Kidney (tissue), 14 donors: ENCODE results near the gene RCOR2. TPM values are rescaled to one million over a fixed set of nuclear protein-coding genes. Genes with fewer than 3 reads are reported as not detected.

Experiments
- DNase-seq, 5 donors: peaks; one replicate each; pipeline ENCODE4 v3.0.0-alpha.2; 2013 to 2020
- FAIRE-seq: peaks from 2 replicates; lab custom pipeline; 2012; peaks lifted over from hg19 to GRCh38; lab: Jason Lieb, UNC
- H3K27ac ChIP-seq, 2 donors: one replicate each; pipeline ENCODE4 v1.7.0; 2013; ENCODE audit warnings: low read depth in 2 of 2, low read length in 2 of 2, inconsistent platforms in 1 of 2
- H3K27me3 ChIP-seq: one replicate; pipeline ENCODE4 v1.7.1; 2013; ENCODE audit warnings: low read length, inconsistent platforms; ENCODE audit not compliant: control insufficient read depth, insufficient read depth
- H3K36me3 ChIP-seq, 3 donors: one replicate each; pipeline versions ENCODE4 v1.7.0 to v1.7.1; 2013; ENCODE audit warnings: low read length in 3 of 3, control low read depth in 1 of 3, inconsistent platforms in 1 of 3; ENCODE audit not compliant: insufficient read depth in 3 of 3, control insufficient read depth in 2 of 3
- H3K4me1 ChIP-seq, 3 donors: one replicate each; pipeline versions ENCODE4 v1.7.0 to v1.7.1; 2013; ENCODE audit warnings: low read length in 3 of 3, inconsistent platforms in 1 of 3, low read depth in 1 of 3; ENCODE audit not compliant: control insufficient read depth in 2 of 3, insufficient read depth in 2 of 3
- H3K4me3 ChIP-seq, 3 donors: one replicate each; pipeline versions ENCODE4 v1.7.0 to v1.8.1; 2013; ENCODE audit warnings: low read length in 3 of 3, control low read depth in 1 of 3, inconsistent platforms in 1 of 3
- H3K9ac ChIP-seq, 3 donors: one replicate each; pipeline versions ENCODE4 v1.7.0 to v1.7.1; 2013; ENCODE audit warnings: low read length in 3 of 3, control low read depth in 1 of 3, inconsistent platforms in 1 of 3
- H3K9me3 ChIP-seq, 3 donors: one replicate each; pipeline versions ENCODE4 v1.7.0 to v1.7.1; 2013; ENCODE audit warnings: low read length in 3 of 3, control low read depth in 1 of 3, inconsistent platforms in 1 of 3; ENCODE audit not compliant: control insufficient read depth in 2 of 3, insufficient read depth in 1 of 3
- CTCF ChIP-seq: IDR thresholded peaks from 3 replicates; pipeline ENCODE4 v1.5.1; 2012; ENCODE audit warnings: mild to moderate bottlenecking, moderate library complexity, borderline replicate concordance; ENCODE audit not compliant: insufficient read depth; ENCODE audit errors: extremely low read depth
- intact Hi-C: fragments of 100-400 bp; cut with DNase I; formaldehyde crosslinking; loops from one replicate; pipeline ENCODE4 v1.11.1; 2022
- polyA plus RNA-seq: library from polyadenylated mRNA; stranded (reverse); fragments of 350-450 nt; fragmentation: Illumina TruSeq; extraction: RNeasy Lipid Tissue Mini Kit (QIAGEN cat#74804); gene quantifications from one replicate; pipeline ENCODE4 v1.2.3, GENCODE V29; 2014; ENCODE audit warnings: low read depth, low replicate concordance; ENCODE audit not compliant: insufficient read depth
- total RNA-seq: library from RNA; stranded (reverse); fragmentation: NEBNext Ultra II Directional; extraction: Animal tissue kit (Norgen Biotek cat#: 25700); gene quantifications from one replicate; pipeline ENCODE4 v1.2.1, GENCODE V29; 2021
- donor health status: control.
- donor health status: control.
- donor health status: control.
- donor health status: control.
- donor health status: control.
- donor health status: DM: yes; HTN: yes; CAD: no.
- donor health status: Normal renal cell carcinoma (clear cell type).

The RCOR2 gene
- total and polyA plus RNA-seq, 2 donors from 2014 or later = 0.76 to 0.86 TPM

- H3K4me1 ChIP-seq = peaks cover 0 to 15% (median 6%) of the 10 kb centered on the region in 3 donors
Observed at GRCh38 chr11:63879598-63880402, 37.2 kb downstream of the RCOR2 start.

GRCh38 chr11:63877658-63878241 lies 39.2 kb downstream of the RCOR2 start:
- intact Hi-C loops = no loop called here
- H3K27ac ChIP-seq = no peak overlapping the region
- H3K36me3 ChIP-seq = peaks cover 0 to 2% (median 0%) of the 10 kb centered on the region in 3 donors
- FAIRE-seq (no peak), DNase-seq (peak in 4 of 5 donors; percentile 30 to 49 (median 42))
- TF ChIP-seq CTCF = no peak
- H3K9ac ChIP-seq = no peak overlapping the region
- peaks cover 0 to 26% (median 23%) of the 10 kb centered on the region in 3 donors for H3K4me1 ChIP-seq
- no peaks in the 10 kb centered on the region for H3K9me3 ChIP-seq
- H3K4me3 ChIP-seq = no peak overlapping the region
- H3K27me3 ChIP-seq = no peaks in the 10 kb centered on the region

More at GRCh38 chr11:63879598-63880402, 37.2 kb downstream of the RCOR2 start:
- intact Hi-C loops = no loop called here
- Histone ChIP-seq H3K27ac (no peak overlapping the region), H3K36me3 (peaks cover 0 to 2% (median 0%) of the 10 kb centered on the region in 3 donors), H3K4me3 (no peak overlapping the region), H3K9me3 (no peaks in the 10 kb centered on the region), H3K27me3 (no peaks in the 10 kb centered on the region), H3K9ac (no peak overlapping the region)
- FAIRE-seq (no peak), DNase-seq (peak in 1 of 5 donors; percentile 26)
- TF ChIP-seq CTCF = no peak

GRCh38 chr11:63876616-63877015 lies 40.3 kb downstream of the RCOR2 start:
- H3K4me1 ChIP-seq = peaks cover 5 to 35% (median 32%) of the 10 kb centered on the region in 3 donors
- H3K27ac ChIP-seq = no peak overlapping the region
- FAIRE-seq = no peak

More at GRCh38 chr11:63876616-63877015, 40.3 kb downstream of the RCOR2 start:
- Histone ChIP-seq H3K9me3 (no peaks in the 10 kb centered on the region), H3K4me3 (no peak overlapping the region), H3K36me3 (peaks cover 0 to 2% (median 0%) of the 10 kb centered on the region in 3 donors), H3K9ac (no peak overlapping the region), H3K27me3 (no peaks in the 10 kb centered on the region)
- no peak for DNase-seq
- no peak for TF ChIP-seq CTCF
- intact Hi-C loops = no loop called here
